ENCODE data around the gene INHBB. TPM values are rescaled to one million over a fixed set of nuclear protein-coding genes. Genes with fewer than 3 reads are reported as not detected.
"Not testable (repeated sequence)": the region's sequence is repeated elsewhere in the genome, so short reads cannot be mapped to it uniquely, and the experiment has no call there.

INHBB gene
- 2.8 TPM for total RNA-seq

GRCh38 chr2:120346026-120346666 lies at the start of gene INHBB:
INHBB (plus strand) TSS chr2:120346136; CDS start chr2:120346189, 53 bp downstream.
- no peak for DNase-seq

GRCh38 chr2:120298173-120298835 lies 47.6 kb upstream of the INHBB start:
- no peak for DNase-seq

- no peak for DNase-seq
Measured at GRCh38 chr2:120299004-120299403, 46.9 kb upstream of the INHBB start.

- no peak for DNase-seq
Measured at GRCh38 chr2:120299561-120299960, 46.4 kb upstream of the INHBB start.

GRCh38 chr2:120300385-120300784 lies 45.6 kb upstream of the INHBB start:
- peak; percentile 34 for DNase-seq

GRCh38 chr2:120301284-120301683 lies 44.7 kb upstream of the INHBB start:
- DNase-seq = no peak

- DNase-seq = no peak
Measured at GRCh38 chr2:120302301-120302700, 43.6 kb upstream of the INHBB start.

- no peak for DNase-seq
Measured at GRCh38 chr2:120303177-120303576, 42.8 kb upstream of the INHBB start.

- no peak for DNase-seq
Measured at GRCh38 chr2:120305296-120305695, 40.6 kb upstream of the INHBB start.

- no peak for DNase-seq
Measured at GRCh38 chr2:120305937-120306490, 39.9 kb upstream of the INHBB start.

- no peak for DNase-seq
Measured at GRCh38 chr2:120307482-120307881, 38.5 kb upstream of the INHBB start.

GRCh38 chr2:120308038-120308910 lies 37.7 kb upstream of the INHBB start:
- no peak for DNase-seq

- no peak for DNase-seq
Measured at GRCh38 chr2:120310136-120310535, 35.8 kb upstream of the INHBB start.

GRCh38 chr2:120310841-120311240 lies 35.1 kb upstream of the INHBB start:
- DNase-seq = not testable (repeated sequence)

- DNase-seq = no peak
Measured at GRCh38 chr2:120312076-120312475, 33.9 kb upstream of the INHBB start.

GRCh38 chr2:120312860-120313694 lies 32.9 kb upstream of the INHBB start:
- DNase-seq = peak; percentile 94

GRCh38 chr2:120313695-120314615 lies 32.0 kb upstream of the INHBB start:
- no peak for DNase-seq

GRCh38 chr2:120314690-120315366 lies 31.1 kb upstream of the INHBB start:
- DNase-seq = no peak

GRCh38 chr2:120315367-120316033 lies 30.4 kb upstream of the INHBB start:
- no peak for DNase-seq

GRCh38 chr2:120316071-120316470 lies 29.9 kb upstream of the INHBB start:
- DNase-seq = no peak
